Measurements from ENCODE around the gene SUGP1. TPM values are rescaled to one million over a fixed set of nuclear protein-coding genes. Genes with fewer than 3 reads are reported as not detected.
"Not testable (repeated sequence)": the region's sequence is repeated elsewhere in the genome, so short reads cannot be mapped to it uniquely, and the experiment has no call there.

Gene SUGP1
- polyA plus RNA-seq, 3 donors, result 19.8 to 23.2 (median 22.2) TPM

GRCh38 chr19:19256072-19256969 is 64.0 kb downstream of the SUGP1 start:
- 50 to 60% (median 51%) methylated on average over 17 of the region's 17 CpGs for WGBS, 3 donors

GRCh38 chr19:19253409-19253808 is 66.9 kb downstream of the SUGP1 start:
- H3K27ac ChIP-seq (ENCODE audit: low read depth, low read length), result not testable (repeated sequence)
- 84 to 88% (median 88%) methylated on average over 6 of the region's 6 CpGs for WGBS, 3 donors

More at GRCh38 chr19:19256072-19256969, 64.0 kb downstream of the SUGP1 start:
- no peak overlapping the region for H3K27ac ChIP-seq (ENCODE audit: low read depth, low read length)

GRCh38 chr19:19250196-19250801 is 70.0 kb downstream of the SUGP1 start:
- no peak overlapping the region for H3K27ac ChIP-seq (ENCODE audit: low read depth, low read length)
- WGBS, 3 donors, result 39 to 50% (median 49%) methylated on average over 5 of the region's 5 CpGs

- no peak overlapping the region for H3K27ac ChIP-seq (ENCODE audit: low read depth, low read length)
- WGBS, 3 donors, result 68 to 84% (median 78%) methylated on average over 9 of the region's 9 CpGs
These were observed 79.8 kb downstream of the SUGP1 start for GRCh38 chr19:19240476-19240875.

- H3K27ac ChIP-seq (ENCODE audit: low read depth, low read length), result no peak overlapping the region
These were observed 80.6 kb downstream of the SUGP1 start for GRCh38 chr19:19239675-19240074.

GRCh38 chr19:19238126-19238894 is 82.0 kb downstream of the SUGP1 start:
- 69 to 86% (median 86%) methylated on average over 18 of the region's 18 CpGs for WGBS, 3 donors
- H3K27ac ChIP-seq (ENCODE audit: low read depth, low read length), result no peak overlapping the region

- H3K27ac ChIP-seq (ENCODE audit: low read depth, low read length), result no peak overlapping the region
These were observed 84.1 kb downstream of the SUGP1 start for GRCh38 chr19:19236173-19236572.

- WGBS, 3 donors, result 85 to 90% (median 89%) methylated on average over 2 of the region's 2 CpGs
- no peak overlapping the region for H3K27ac ChIP-seq (ENCODE audit: low read depth, low read length)
These were observed 86.0 kb downstream of the SUGP1 start for GRCh38 chr19:19234220-19234816.

GRCh38 chr19:19232261-19232721 is 88.0 kb downstream of the SUGP1 start:
- 70 to 80% (median 80%) methylated on average over 18 to 19 of the region's 19 CpGs for WGBS, 3 donors
- no peak overlapping the region for H3K27ac ChIP-seq (ENCODE audit: low read depth, low read length)

- 78 to 87% (median 84%) methylated on average over 9 of the region's 9 CpGs for WGBS, 3 donors
- H3K27ac ChIP-seq (ENCODE audit: low read depth, low read length), result no peak overlapping the region
These were observed 89.3 kb downstream of the SUGP1 start for GRCh38 chr19:19230999-19231398.

GRCh38 chr19:19229701-19230100 is 90.6 kb downstream of the SUGP1 start:
- 71 to 86% (median 83%) methylated on average over 3 of the region's 3 CpGs for WGBS, 3 donors
- H3K27ac ChIP-seq (ENCODE audit: low read depth, low read length), result no peak overlapping the region

GRCh38 chr19:19227217-19227616 is 93.1 kb downstream of the SUGP1 start:
- 80 to 85% (median 84%) methylated on average over 4 of the region's 4 CpGs for WGBS, 3 donors
- no peak overlapping the region for H3K27ac ChIP-seq (ENCODE audit: low read depth, low read length)

- no peak overlapping the region for H3K27ac ChIP-seq (ENCODE audit: low read depth, low read length)
- WGBS, 3 donors, result 56 to 71% (median 63%) methylated on average over 9 to 10 of the region's 10 CpGs
These were observed 93.6 kb downstream of the SUGP1 start for GRCh38 chr19:19226663-19227062.

- WGBS, 3 donors, result 77 to 80% (median 78%) methylated on average over 5 of the region's 5 CpGs
These were observed 94.1 kb downstream of the SUGP1 start for GRCh38 chr19:19226204-19226603.

More at GRCh38 chr19:19226204-19226603, 94.1 kb downstream of the SUGP1 start:
- no peak overlapping the region for H3K27ac ChIP-seq (ENCODE audit: low read depth, low read length)

Other genes with a start within 250 kb of the SUGP1 start
- 10 to 100 TPM in 2 of 3 donors, 1 to 10 TPM in 1; 8.7 to 21.8 (median 19.0) TPM for gene TMEM161A, start 182.0 kb downstream of the SUGP1 start, polyA plus RNA-seq
- gene MEF2B, start 150.2 kb downstream of the SUGP1 start, polyA plus RNA-seq, result under 1 TPM; 0.22 to 1.00 (median 0.23) TPM
- gene BORCS8, start 128.4 kb downstream of the SUGP1 start, polyA plus RNA-seq, result 10 to 100 TPM; 12.4 to 37.7 (median 35.4) TPM
- 10 to 100 TPM; 41.8 to 93.6 (median 70.7) TPM for gene RFXANK, start 128.3 kb downstream of the SUGP1 start, polyA plus RNA-seq
- 10 to 100 TPM in 2 of 3 donors, 1 to 10 TPM in 1; 9.3 to 16.0 (median 15.5) TPM for gene NR2C2AP, start 117.1 kb downstream of the SUGP1 start, polyA plus RNA-seq
- gene NCAN, start 108.6 kb downstream of the SUGP1 start, polyA plus RNA-seq, result under 1 TPM in 2 of 3 donors, not detected in 1; 0.01 to 0.06 TPM
- gene TM6SF2, start 47.2 kb downstream of the SUGP1 start, polyA plus RNA-seq, result under 1 TPM in 2 of 3 donors, not detected in 1; 0.14 to 0.46 TPM
- gene MAU2, start 320 bp upstream of the SUGP1 start, polyA plus RNA-seq, result 10 to 100 TPM; 15.2 to 19.5 (median 16.1) TPM
- gene GATAD2A, start 85.2 kb upstream of the SUGP1 start, polyA plus RNA-seq, result 10 to 100 TPM; 12.6 to 33.8 (median 24.9) TPM
- gene TSSK6, start 195.0 kb upstream of the SUGP1 start, polyA plus RNA-seq, result 1 to 10 TPM in 2 of 3 donors, under 1 TPM in 1; 0.82 to 1.2 (median 1.1) TPM
- gene NDUFA13, start 195.7 kb upstream of the SUGP1 start, polyA plus RNA-seq, result 100 to 1,000 TPM; 169 to 404 (median 248) TPM
- gene YJEFN3, start 208.4 kb upstream of the SUGP1 start, polyA plus RNA-seq, result 1 to 10 TPM; 3.7 to 4.9 (median 4.5) TPM
- under 1 TPM in 2 of 3 donors, not detected in 1; 0.03 to 0.49 TPM for gene CILP2, start 217.8 kb upstream of the SUGP1 start, polyA plus RNA-seq